H9 (cell line): ENCODE results near the gene TMPRSS11B. TPM values are rescaled to one million over a fixed set of nuclear protein-coding genes. Genes with fewer than 3 reads are reported as not detected.

Experiments used
- DNase-seq: peaks from one replicate; pipeline ENCODE4 v3.0.0-alpha.2; 2017
- H2AFZ ChIP-seq: one replicate; pipeline ENCODE4 v1.6.1; 2013; ENCODE audit warnings: mild to moderate bottlenecking, low read length, control low read depth, moderate library complexity
- H2AK5ac ChIP-seq: 2 replicates; pipeline ENCODE4 v1.6.1; 2013; ENCODE audit warnings: low read length, control low read depth, mixed read lengths; ENCODE audit not compliant: insufficient read length
- H2BK120ac ChIP-seq: one replicate; pipeline ENCODE4 v1.6.1; 2013; ENCODE audit warnings: low read depth, mild to moderate bottlenecking, low read length, control low read depth, inconsistent platforms; ENCODE audit not compliant: poor library complexity, severe bottlenecking
- H2BK12ac ChIP-seq: 2 replicates; pipeline ENCODE4 v1.6.1; 2013; ENCODE audit warnings: low read length, control low read depth, mixed read lengths, low read depth; ENCODE audit not compliant: insufficient read length
- H2BK15ac ChIP-seq: 2 replicates; pipeline ENCODE4 v1.6.1; 2013; ENCODE audit warnings: low read depth, low read length, control low read depth
- H2BK20ac ChIP-seq: one replicate; pipeline ENCODE4 v1.6.1; 2013; ENCODE audit warnings: low read depth, mild to moderate bottlenecking, low read length, control low read depth, inconsistent platforms; ENCODE audit not compliant: poor library complexity, severe bottlenecking
- H2BK5ac ChIP-seq: 2 replicates; pipeline ENCODE4 v1.6.1; 2013; ENCODE audit warnings: low read length, control low read depth, mixed read lengths; ENCODE audit not compliant: insufficient read length
- H3K14ac ChIP-seq: 2 replicates; pipeline ENCODE4 v1.6.1; 2013; ENCODE audit warnings: low read length, control low read depth; ENCODE audit not compliant: insufficient read depth
- H3K18ac ChIP-seq: 2 replicates; pipeline ENCODE4 v1.6.1; 2013; ENCODE audit warnings: low read depth, mild to moderate bottlenecking, mixed read lengths, low read length, control low read depth; ENCODE audit not compliant: insufficient read length
- H3K23ac ChIP-seq: 2 replicates; pipeline ENCODE4 v1.6.1; 2013; ENCODE audit warnings: low read length, control low read depth, mixed read lengths, low read depth; ENCODE audit not compliant: insufficient read length
- H3K23me2 ChIP-seq: 2 replicates; pipeline ENCODE4 v1.6.1; 2013; ENCODE audit warnings: low read depth, mild to moderate bottlenecking, mixed read lengths, low read length, control low read depth; ENCODE audit not compliant: insufficient read length, poor library complexity, severe bottlenecking
- H3K27ac ChIP-seq: 2 replicates; pipeline ENCODE4 v1.5.1; 2013; ENCODE audit warnings: low read length, control low read depth, mixed read lengths, low read depth; ENCODE audit not compliant: insufficient read length
- H3K27me3 ChIP-seq: 2 replicates; pipeline ENCODE4 v1.6.1; 2013; ENCODE audit warnings: low read length, control low read depth, inconsistent platforms; ENCODE audit not compliant: insufficient read depth
- H3K4ac ChIP-seq: 2 replicates; pipeline ENCODE4 v1.6.1; 2013; ENCODE audit warnings: low read depth, mild to moderate bottlenecking, control low read depth, inconsistent platforms, low read length, moderate library complexity
- H3K4me1 ChIP-seq: 2 replicates; pipeline ENCODE4 v1.6.1; 2013; ENCODE audit warnings: low read length, control low read depth, inconsistent platforms; ENCODE audit not compliant: insufficient read depth
- H3K4me2 ChIP-seq: 2 replicates; pipeline ENCODE4 v1.6.1; 2013; ENCODE audit warnings: low read length, control low read depth, mixed read lengths; ENCODE audit not compliant: insufficient read length, insufficient read depth
- H3K56ac ChIP-seq: 2 replicates; pipeline ENCODE4 v1.6.1; 2013; ENCODE audit warnings: low read depth, mild to moderate bottlenecking, mixed read lengths, low read length, control low read depth; ENCODE audit not compliant: insufficient read length
- H3K79me1 ChIP-seq: 2 replicates; pipeline ENCODE4 v1.6.1; 2013; ENCODE audit warnings: low read depth, mild to moderate bottlenecking, moderate library complexity, low read length, control low read depth, inconsistent platforms; ENCODE audit not compliant: insufficient read depth, poor library complexity, severe bottlenecking
- H3K79me2 ChIP-seq: 2 replicates; pipeline ENCODE4 v1.6.1; 2013; ENCODE audit warnings: low read length, control low read depth, inconsistent platforms; ENCODE audit not compliant: insufficient read depth
- H3K9ac ChIP-seq: 2 replicates; pipeline ENCODE4 v1.6.1; 2013; ENCODE audit warnings: low read length, control low read depth, mixed read lengths; ENCODE audit not compliant: insufficient read length; ENCODE audit errors: extremely low read depth
- H3K9me3 ChIP-seq: one replicate; pipeline ENCODE4 v1.6.1; 2013; ENCODE audit warnings: low read depth, low read length, inconsistent platforms; ENCODE audit not compliant: control insufficient read depth
- H3T11ph ChIP-seq: one replicate; pipeline ENCODE4 v1.6.1; 2013; ENCODE audit warnings: mild to moderate bottlenecking, low read length, control low read depth, inconsistent platforms
- H4K20me1 ChIP-seq: one replicate; pipeline ENCODE4 v1.6.1; 2013; ENCODE audit not compliant: control insufficient read depth, insufficient read length, insufficient read depth
- H4K5ac ChIP-seq: 2 replicates; pipeline ENCODE4 v1.6.1; 2013; ENCODE audit warnings: low read depth, mild to moderate bottlenecking, mixed read lengths, low read length, control low read depth; ENCODE audit not compliant: insufficient read length
- H4K8ac ChIP-seq: replicated peaks from 2 replicates; pipeline ENCODE4 v1.6.1; 2013; ENCODE audit warnings: low read length, control low read depth, mixed read lengths, low read depth; ENCODE audit not compliant: insufficient read length
- H4K91ac ChIP-seq: 2 replicates; pipeline ENCODE4 v1.6.1; 2013; ENCODE audit warnings: low read depth, mild to moderate bottlenecking, moderate library complexity, mixed read lengths, low read length, control low read depth; ENCODE audit not compliant: insufficient read length
- H3K27ac Mint-ChIP-seq, 3 experiments: 2 replicates in 2 of 3; 3 replicates in 1 of 3; pipeline ENCODE4 v1.8.0; 2020 to 2021; ENCODE audit warnings: mixed read lengths in 3 of 3, mild to moderate bottlenecking in 1 of 3, moderate library complexity in 1 of 3
- H3K27me3 Mint-ChIP-seq: 2 replicates; pipeline ENCODE4 v1.8.0; 2021; ENCODE audit warnings: low read depth, mild to moderate bottlenecking, moderate library complexity, mixed read lengths
- H3K36me3 Mint-ChIP-seq, 3 experiments: 2 replicates in 2 of 3; 3 replicates in 1 of 3; pipeline ENCODE4 v1.8.0; 2020 to 2021; ENCODE audit warnings: low read depth in 3 of 3, mixed read lengths in 3 of 3; ENCODE audit not compliant: insufficient read depth in 1 of 3
- H3K4me1 Mint-ChIP-seq, 2 experiments: 2 replicates each; pipeline ENCODE4 v1.8.0; 2020; ENCODE audit warnings: mixed read lengths in 2 of 2
- H3K4me3 Mint-ChIP-seq, 2 experiments: 2 replicates in 1 of 2; 3 replicates in 1 of 2; pipeline ENCODE4 v1.8.0; 2020 to 2021; ENCODE audit warnings: mild to moderate bottlenecking in 2 of 2, mixed read lengths in 2 of 2, moderate library complexity in 1 of 2
- H3K9me3 Mint-ChIP-seq, 2 experiments: 2 replicates in 1 of 2; 3 replicates in 1 of 2; pipeline ENCODE4 v1.8.0; 2020; ENCODE audit warnings: mild to moderate bottlenecking in 2 of 2, mixed read lengths in 2 of 2, moderate library complexity in 1 of 2
- WGBS: extraction: QIAGEN DNeasy Blood & Tissue Kit; methylation state at CpG from one replicate; pipeline ENCODE4 v1.1.7; 2013; ENCODE audit warnings: missing lambda C conversion rate, low lambda C conversion rate, mixed read lengths; ENCODE audit not compliant: insufficient read length; ENCODE audit errors: extremely low coverage; 5-methylcytosine and 5-hydroxymethylcytosine counted together
- total RNA-seq: library from RNA; stranded (reverse); gene quantifications from 2 replicates; pipeline ENCODE4 v1.2.1, GENCODE V29; 2021
- TF ChIP-seq, protein P1 (sequence below): fragments of 200-600 bp; sonication (generic); conservative IDR thresholded peaks from 3 replicates; pipeline ENCODE4 v1.8.0; 2021; ENCODE audit warnings: antibody characterized with exemption, mild to moderate bottlenecking

Gene TMPRSS11B
- total RNA-seq, 1 experiment from 2014 or later, result not detected

GRCh38 chr4:68272860-68273259 lies 27.4 kb upstream of the TMPRSS11B start:
- peaks cover 30 to 48% (median 32%) of the 10 kb centered on the region in 3 experiments for H3K36me3 Mint-ChIP-seq
- peak overlapping the region; percentile 38 to 62; a peak in 4 of 5 replicates for H3K4me3 Mint-ChIP-seq
- Histone ChIP-seq H4K91ac (no peak overlapping the region), H3K79me2 (no peaks in the 10 kb centered on the region), H4K20me1 (no peaks in the 10 kb centered on the region), H4K5ac (no peak overlapping the region), H3K4me2 (peak overlapping the region; percentile 33), H2AFZ (no peak overlapping the region), H2AK5ac (no peak overlapping the region), H3K4ac (no peak overlapping the region), H4K8ac (no peak overlapping the region), H3T11ph (no peak overlapping the region), H3K9ac (no peak overlapping the region), H2BK15ac (no peak overlapping the region), H3K79me1 (no peaks in the 10 kb centered on the region), H3K14ac (no peak overlapping the region), H3K27me3 (no peaks in the 10 kb centered on the region), H3K23ac (no peak overlapping the region), H2BK20ac (no peak overlapping the region), H2BK12ac (no peak overlapping the region), H2BK5ac (no peak overlapping the region), H3K18ac (no peak overlapping the region), H2BK120ac (no peak overlapping the region), H3K23me2 (no peaks in the 10 kb centered on the region), H3K56ac (no peak overlapping the region), H3K4me1 (peaks cover 10% of the 10 kb centered on the region; the same call in 1 of the 2 replicates), H3K27ac (no peak overlapping the region), H3K9me3 (peaks cover 18% of the 10 kb centered on the region)
- H3K4me1 Mint-ChIP-seq, result peaks cover 31 to 32% of the 10 kb centered on the region in 2 experiments
- TF ChIP-seq, protein P1, sequence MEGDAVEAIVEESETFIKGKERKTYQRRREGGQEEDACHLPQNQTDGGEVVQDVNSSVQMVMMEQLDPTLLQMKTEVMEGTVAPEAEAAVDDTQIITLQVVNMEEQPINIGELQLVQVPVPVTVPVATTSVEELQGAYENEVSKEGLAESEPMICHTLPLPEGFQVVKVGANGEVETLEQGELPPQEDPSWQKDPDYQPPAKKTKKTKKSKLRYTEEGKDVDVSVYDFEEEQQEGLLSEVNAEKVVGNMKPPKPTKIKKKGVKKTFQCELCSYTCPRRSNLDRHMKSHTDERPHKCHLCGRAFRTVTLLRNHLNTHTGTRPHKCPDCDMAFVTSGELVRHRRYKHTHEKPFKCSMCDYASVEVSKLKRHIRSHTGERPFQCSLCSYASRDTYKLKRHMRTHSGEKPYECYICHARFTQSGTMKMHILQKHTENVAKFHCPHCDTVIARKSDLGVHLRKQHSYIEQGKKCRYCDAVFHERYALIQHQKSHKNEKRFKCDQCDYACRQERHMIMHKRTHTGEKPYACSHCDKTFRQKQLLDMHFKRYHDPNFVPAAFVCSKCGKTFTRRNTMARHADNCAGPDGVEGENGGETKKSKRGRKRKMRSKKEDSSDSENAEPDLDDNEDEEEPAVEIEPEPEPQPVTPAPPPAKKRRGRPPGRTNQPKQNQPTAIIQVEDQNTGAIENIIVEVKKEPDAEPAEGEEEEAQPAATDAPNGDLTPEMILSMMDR, result no peak
- no CpG with 5 or more reads among the region's 2 CpGs for WGBS
- no peak for DNase-seq
- peak overlapping the region; percentile 44 to 97 (median 95); a peak in 6 of 7 replicates for H3K27ac Mint-ChIP-seq
- peaks cover 36 to 38% of the 10 kb centered on the region in 2 experiments for H3K9me3 Mint-ChIP-seq
- H3K27me3 Mint-ChIP-seq, result no peaks in the 10 kb centered on the region
